Measurements from ENCODE around the gene RRM2.
"Not testable (repeated sequence)": the region's sequence is repeated elsewhere in the genome, so short reads cannot be mapped to it uniquely, and the experiment has no call there.

Gene RRM2

DNA sequence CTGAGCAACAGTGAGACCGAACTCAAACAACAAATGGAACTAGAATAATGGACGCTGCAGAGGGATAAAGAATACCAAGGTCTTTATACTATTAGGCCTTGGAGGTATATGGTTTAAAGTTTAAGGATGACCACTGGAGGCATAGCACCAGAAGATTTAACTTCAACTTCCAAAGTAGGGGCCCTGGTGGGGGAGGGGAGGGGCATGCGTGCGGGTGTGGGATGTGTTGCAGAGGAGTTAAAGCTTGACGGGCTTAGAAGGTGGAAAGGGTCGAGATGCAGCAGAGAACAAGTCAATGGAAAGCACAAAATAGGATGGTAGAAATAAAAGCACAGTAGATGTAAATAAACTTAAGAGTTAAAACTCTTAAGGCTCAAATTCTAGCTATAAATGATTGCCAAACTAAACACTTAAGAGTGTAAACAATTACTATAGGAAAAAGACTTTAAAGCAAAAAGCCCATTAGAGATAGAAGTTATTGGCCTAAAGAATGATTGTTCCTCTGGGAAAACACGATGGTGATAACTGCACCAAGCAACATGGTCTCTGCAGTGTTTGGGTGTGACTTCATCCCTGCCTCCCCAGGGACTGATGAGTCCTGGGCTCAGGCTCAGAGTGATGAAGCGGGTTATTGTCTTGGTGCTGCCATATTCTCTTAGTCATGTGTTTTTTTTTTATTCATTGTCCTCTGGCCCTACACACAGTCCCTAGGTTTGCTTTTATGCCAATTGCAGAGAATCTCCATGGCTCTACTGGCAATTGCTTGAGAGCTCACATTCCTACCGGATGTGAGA, 13.0 kb downstream of the RRM2 start:
- no peak for DNase-seq

DNA sequence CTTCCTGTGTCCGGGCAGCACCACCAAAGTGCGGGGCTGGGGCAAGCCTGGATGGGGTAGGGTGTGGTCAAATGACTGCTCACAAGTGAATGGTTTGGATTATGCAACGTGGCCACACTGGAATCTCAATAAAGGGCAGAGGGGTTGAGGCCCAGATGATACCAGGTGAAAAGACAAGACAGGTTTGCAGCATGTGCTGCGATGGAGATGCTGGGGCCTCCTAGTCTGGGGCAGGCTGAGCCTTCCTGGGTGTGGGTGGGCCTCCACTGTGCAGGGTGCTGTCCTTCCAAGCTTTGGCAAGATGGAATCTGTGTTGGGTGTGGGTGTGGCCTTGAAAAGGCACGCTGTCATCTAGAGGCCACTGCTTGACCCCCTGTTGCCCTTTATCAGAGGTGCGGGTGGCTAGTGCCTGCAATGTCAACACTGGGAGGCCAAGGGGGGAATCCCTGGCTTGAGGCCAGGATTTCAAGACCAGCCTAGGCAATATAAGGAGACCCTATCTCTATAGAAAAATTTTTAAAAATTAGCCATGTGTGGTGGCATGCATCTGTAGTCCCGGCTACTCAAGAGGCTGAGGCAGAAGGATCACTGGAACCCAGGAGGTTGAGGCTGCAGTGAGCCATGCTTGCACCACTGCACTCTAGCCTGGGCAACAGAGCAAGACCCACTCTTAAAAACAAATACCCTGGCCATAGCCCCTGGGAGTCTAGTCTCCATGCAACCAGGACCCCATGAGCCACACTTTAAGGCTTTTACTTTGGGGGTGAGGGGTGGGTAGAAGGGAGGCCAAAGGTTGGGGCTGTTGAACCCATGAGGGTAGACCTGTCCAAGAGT, 13.8 kb downstream of the RRM2 start:
- DNase-seq, result no peak

DNA sequence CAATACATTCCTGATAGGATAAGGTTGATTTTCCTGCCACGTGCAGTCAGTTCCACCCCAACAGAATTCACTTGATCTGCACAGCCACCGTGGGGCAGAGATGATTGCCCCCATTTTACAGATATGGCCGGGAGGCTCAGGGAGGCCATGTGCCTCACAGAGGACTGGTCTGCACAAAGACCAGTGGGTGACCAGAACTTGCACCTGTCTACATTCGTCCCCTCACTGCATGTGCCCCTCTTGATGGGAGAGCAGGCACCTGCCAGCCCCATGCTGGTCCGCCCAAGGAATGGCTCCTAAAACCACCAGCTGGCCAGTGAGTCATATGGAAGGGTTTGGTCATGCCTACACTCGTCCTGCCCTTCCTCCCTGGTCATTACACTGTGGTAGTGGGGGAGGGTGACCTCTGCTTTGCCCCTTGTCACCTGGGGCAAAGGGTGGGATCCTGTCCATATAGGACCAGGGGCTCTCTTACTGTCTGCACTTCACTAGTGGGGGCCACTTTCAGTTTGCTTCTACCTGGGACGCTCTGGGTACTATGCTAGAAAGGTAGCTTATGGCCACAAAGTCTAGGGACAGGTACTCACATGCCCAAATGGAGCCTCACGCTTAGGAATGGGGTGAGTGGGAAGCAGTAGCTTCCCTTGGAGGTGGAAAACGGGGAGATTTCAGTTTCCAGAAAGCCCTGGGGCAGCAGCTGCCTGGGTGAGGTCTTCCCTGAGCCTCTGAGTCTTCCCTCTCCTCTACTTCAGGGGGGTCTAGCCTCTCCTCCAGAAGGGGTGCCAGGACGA, 14.7 kb downstream of the RRM2 start:
- no peak for DNase-seq

DNA sequence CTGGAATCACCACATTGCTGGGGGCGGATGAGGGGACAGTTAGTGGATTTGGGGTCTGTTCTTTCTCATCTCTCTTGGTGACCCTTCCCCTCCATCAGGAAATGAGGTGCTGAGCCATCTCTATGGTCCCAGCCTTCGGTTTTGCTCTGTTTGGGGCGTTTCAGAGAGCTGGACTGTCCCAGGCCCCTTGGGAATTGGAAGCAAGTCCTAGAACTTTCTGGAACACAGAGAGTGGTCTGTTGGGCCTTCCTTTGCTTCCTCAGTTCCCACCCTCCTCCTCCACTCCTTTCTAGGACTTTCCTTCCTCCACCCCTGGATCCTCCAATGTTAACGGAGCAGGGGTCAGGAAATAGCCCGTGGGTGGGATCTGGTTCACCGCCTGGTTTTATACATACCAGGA, 17.0 kb downstream of the RRM2 start:
- DNase-seq, result no peak

DNA sequence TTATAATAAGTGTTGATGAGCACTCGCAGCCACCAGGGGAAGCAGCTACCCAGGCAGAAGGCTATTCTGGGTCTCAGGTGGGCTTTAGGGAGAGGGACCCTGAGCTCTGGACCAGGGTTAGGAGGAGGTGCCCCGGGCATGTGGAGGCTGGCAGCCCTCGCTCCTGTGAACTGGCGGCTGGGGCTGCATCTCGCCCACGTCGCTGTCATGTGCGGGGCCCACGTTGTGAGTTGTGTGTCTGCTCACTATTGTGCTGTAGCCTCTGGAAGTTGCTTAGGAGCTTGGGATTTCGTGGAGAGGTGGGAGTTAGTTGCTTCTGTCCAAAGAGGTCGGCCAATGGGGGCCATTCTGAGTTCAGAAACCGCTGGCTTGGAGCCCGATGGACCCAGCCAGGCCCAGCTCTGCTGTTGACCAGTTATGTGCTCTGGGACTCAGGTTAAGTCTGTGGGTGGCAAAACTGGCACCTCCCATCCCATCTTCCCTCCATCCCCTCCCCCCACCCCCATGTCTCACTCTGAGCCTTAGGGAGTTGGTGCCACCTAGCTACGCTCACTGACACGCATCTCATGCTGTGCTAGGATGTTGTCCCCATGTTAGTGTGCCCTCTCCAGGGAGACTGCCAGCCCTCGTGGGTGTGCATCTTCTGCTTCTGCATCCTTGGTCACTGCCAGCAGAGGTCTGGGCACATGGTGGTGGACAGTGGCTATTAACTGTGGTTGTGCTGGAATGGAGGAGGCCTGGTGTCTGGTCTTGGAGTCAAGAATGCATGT, 18.5 kb downstream of the RRM2 start:
- no peak for DNase-seq

DNA sequence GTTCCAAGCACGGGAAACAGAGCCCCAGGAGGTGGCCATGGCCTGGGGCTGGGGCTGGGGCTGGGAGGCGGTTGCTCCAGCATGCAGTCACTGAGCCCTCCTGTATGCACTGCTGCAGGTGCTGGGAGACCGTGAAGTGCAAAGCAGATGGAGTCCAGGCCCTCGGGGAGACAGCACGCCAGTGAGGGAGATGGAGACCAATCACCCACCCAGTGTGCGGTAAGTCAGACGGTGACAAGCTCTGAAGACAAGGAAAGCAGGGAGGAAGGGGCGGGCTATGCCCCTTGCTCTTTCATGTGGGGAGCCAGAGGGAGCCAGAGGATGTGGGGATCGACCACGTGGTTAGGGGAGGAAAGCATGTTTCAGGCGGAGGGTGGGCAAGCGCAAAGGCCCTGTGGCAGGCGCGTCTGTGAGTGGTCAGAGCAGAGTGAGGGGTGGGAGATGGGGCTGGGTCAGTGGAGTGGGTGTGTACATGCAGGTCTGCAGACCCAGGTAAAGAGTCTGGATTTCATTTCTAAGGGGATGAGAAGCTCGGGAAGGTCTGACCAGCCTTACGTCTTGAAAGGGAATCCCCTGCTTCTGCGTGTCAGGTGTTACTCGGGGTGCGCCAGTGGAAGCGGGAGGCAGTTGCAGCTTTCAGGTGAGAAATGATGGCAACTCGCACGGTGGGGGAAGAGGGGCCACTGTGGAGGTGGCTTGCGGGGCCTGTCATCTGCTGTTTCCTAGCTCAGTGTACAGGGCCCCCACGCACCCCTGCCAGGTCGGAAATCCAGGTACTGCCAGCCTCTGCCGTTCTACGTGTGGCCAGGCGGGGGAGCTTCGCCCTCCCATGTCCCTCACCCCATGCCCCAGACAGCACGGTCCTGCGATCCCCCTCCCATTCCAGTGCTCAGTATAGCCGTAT, 19.4 kb downstream of the RRM2 start:
- peak; percentile 45 for DNase-seq

DNA sequence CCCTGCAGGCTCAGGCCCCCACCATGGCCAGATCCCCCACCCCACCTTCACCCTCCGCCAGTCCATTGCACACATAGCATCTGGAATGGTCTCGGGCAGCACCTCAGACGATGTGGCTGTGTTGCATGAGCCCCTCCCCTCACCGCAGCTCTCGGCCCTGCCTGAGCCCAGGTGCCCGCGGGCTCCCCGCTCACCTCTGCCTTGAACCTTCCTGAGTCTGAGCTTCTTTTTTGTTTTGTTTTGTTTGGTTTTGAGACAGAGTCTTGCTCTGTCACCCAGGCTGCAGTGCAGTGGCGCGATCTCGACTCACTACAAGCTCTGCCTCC, 20.1 kb downstream of the RRM2 start:
- no peak for DNase-seq

DNA sequence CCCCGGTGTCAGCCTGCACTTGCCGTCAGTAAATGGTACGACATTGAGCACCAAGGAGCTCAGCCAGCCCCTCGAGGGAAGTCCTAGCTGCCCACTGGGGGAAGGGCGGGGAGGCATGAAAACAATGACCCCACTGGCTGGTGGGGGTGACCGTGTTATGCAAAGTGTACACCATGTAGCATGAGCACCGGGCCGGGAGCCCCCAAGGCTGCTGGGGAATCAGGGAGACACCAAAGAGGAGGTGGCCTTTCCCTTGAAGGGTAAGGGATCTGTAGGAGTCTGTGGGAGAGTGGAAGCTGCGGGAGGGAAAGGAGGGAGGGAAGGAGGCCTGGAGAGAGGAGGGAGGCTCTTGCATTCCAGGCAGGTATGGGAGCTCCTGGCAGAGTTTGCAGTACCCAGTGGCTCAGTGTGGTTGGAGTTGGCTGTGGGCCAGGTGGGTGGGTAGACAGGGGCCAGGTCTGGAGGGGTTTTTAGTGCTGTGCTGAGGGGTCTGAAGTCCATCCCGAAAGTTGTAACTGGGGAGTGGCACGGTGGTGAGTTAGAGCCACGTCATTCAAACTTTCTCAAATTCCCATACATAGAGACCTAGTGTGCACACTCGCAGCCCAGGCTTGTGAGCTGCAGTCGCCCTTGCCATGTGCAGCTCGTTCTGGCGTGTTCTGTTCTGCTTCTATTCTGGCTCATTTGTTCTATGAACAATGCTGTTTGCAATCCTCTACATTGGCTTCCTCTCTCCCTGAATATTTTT, 22.4 kb downstream of the RRM2 start:
- DNase-seq, result no peak

DNA sequence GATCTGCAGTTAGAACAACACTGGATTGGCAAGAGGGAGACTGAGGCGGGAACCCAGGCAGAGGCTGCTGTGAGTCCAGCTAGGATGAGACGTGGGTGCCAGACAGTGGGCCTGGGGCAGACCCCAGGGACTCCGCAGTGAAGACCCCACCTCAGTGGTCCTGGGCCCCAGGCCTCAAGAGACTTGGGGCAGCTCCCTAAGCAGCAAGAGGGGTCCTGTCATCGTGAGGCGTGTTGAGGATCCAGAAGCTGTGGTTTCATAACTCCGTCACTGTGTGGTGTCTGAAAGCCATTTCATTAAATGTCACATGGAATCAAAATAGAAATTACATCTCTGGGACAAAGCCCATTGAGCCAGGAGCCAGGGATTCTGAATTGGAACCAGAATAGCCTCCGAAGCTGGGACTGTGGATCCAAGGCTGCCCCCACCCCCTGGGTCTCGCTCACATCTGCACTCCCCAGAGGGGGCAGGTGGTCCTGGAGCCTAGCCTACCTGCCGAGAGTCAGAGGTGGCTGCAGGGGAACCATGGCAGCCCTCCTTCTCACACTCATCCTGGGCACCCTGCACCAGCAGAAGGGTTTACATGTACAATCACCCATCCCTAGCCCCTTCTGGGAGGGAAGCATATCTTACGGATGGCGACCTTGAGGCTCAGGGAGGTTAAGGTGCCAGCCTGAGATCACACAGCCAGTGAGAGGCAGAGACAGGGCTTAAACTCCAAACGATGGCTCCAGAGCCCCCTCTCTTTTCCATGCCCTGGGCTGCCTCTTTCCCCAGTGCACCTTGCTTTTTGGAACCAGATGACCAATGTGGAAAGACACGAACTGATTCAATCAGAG, 23.2 kb downstream of the RRM2 start:
- no peak for DNase-seq

DNA sequence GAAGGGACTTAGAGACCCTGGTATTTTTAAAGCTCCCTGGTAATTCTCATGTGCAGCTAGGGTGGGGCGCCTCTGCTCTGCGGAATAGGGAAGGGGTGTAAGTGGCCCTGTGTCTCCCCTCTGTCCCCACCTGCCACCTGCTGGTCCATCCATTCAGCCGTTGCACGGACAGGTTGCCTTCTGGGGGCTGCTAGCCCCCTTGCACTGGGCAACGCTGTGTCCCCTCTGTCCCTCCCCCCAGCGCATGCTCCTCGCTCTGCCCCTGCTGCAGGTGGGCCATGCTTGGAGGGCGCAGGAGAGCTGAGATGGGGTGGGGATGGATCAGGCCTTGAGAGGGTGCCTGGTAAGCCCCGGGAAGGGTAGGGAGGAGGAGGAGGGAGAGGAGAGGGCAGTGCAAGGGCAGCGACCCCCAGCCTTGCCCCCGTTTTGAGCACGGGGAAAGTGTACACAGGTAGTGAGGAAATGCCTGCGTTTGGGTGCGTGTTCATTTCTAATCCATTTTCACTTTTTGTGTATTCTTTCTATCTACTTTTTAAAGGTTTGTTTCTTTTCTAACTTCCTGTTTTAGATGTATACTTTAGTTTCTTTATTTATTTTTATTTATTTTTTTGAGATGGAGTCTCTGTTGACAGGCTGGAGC, 23.9 kb downstream of the RRM2 start:
- no peak for DNase-seq

DNA sequence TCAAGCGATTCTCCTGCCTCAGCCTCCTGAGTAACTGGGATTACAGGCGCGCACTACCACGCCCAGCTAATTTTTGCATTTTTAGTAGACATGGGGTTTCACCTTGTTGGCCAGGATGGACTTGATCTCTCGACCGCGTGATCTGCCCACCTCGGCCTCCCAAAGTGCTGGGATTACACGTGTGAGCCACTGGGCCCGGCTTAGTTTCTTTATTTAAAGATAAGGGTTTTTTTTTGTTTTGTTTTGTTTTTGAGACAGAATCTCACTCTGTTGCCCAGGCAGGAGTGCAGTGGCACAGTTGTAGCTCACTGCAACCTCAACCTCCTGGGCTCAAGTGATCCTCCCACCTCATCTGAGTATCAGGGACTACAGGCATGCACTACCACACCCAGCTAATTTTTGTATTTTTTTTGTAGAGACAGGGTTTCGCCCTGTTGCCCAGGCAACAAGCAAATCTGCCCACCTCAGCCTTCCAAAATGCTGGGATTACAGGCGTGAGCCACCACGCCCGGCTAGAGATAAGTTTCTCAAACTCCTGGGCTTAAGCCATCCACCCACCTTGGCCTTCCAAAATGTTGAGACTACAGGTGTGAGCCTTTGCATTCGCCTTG, 24.6 kb downstream of the RRM2 start:
- DNase-seq, result not testable (repeated sequence)

DNA sequence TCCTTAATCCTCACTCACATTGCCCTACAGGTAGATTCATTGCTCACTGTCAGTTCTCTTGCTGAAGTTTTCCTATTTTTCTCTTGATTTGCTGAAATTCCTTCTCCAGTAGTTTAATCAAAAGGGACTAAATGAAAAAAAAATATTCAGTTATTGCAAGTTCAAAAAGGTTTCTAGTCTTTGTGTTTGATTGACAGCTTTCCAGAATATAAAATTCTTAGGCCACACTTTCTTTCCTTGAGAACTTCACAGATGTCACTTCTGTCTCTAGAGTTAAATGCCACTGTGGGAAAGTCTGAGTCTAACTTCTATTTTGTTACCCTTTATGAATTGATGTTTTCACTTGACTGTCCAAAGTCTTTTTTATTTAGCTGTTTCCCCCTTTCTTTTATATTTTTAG, 25.7 kb downstream of the RRM2 start:
- no peak for DNase-seq

DNA sequence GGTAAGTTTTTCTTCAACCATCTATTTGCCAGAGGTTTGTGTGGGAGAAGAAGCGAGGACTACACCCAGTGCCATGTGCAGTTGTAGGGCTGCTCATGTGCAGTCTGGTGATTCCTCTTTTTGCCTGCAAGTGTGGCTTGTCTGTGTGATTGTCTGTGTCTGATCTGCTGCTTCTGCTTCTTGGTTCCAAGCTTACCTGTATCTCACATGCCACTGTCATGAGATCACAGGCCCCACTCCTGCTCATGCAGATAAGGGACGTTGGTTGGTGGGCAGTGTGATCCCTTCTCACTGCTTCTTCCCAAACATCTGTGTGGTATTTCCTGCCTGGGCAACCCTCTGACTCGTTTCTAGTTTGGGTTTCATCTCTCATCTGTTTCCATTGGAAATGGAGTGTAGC, 27.1 kb downstream of the RRM2 start:
- no peak for DNase-seq

DNA sequence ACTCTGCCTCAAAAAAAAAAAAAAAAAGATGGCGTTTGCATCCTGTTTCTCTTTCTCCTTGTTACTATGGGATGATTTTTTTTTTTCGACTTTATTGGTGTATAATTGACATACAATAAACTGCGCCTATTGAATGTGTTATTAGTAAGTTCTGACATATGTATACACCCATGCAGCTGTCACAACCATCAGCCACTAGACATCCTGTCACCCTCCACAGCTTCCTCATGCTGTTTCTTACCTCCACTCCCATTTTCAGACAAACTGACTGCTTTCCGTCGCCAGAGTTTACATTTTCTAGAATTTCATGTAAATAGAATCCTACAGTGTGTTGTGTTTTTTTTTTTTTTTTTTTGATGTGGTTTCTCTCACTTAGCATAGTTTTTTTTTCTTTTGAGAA, 27.9 kb downstream of the RRM2 start:
- no peak for DNase-seq

DNA sequence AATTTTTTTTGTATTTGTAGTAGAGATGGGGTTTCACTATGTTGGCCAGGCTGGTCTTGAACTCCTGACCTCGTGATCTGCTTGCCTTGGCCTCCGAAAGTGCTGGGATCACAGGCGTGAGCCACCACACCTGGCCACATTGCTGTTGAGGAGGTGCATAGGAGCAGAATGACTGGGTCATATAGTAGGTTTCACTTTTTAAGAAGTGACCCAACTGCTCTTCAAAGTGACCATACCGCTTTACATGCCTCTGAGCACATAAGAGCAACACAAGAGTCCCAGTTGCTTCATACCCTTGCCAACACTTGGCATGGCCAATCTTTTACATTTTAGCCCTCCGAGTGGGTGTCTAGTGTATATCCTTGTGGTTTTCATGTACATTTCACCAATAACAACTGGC, 28.9 kb downstream of the RRM2 start:
- DNase-seq, result no peak

DNA sequence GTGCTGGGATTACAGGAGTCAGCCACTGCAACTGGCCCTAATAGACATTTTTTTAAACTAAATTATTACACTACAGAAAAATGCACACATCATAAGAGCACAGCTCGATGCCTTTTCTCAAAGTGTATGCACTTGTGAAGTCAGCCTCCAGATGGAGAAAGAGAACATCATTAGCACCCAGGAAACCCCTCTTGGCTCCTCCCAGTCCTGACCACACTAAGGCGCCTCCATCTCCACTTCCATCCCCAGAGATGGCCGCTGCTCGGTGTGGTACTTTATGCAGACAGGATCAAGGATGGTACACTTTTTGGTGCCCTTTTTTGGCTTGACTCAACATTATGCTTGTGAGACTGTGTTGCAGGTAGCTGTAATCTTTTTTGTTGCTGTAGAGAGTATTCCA, 34.8 kb downstream of the RRM2 start:
- no peak for DNase-seq

DNA sequence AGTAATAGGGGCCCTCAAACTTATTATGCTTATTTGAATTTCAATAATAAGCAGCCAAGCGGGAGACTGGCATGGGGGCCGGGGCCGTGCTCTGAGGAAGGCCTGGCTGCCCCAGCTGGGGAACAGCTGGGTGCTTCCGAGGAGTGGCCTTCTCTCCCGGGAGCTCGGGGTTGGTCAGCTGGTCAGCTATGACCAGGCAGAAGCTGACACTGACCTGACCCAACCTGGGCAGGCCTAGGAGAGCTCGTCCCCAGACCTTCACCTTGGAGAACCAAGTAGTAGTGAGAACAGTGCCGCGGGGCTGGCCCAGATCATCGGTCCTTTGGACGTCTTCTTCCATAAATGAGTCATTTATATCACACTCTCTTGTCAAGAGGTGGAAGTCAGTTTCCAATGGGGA, 36.1 kb downstream of the RRM2 start:
- no peak for DNase-seq

DNA sequence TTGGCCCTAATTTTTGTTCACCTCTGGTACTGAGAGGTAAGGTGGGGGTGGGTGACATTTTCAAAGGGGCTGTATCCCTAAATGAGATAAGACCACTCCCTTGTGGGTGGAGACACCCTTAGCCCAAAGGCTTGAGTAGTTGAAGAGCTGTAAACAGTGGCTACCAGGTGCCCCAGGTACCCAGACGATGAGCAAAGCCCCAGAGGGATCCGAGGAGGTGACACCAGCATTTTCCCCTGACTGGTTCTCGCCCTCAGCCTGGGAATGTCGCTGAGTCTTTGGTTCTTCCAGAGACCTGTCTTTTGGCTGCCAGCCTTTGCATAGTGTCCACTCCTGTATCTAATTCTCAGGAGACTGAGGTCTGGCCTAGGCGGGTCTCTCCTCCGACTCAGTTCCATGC, 36.5 kb downstream of the RRM2 start:
- DNase-seq, result no peak

DNA sequence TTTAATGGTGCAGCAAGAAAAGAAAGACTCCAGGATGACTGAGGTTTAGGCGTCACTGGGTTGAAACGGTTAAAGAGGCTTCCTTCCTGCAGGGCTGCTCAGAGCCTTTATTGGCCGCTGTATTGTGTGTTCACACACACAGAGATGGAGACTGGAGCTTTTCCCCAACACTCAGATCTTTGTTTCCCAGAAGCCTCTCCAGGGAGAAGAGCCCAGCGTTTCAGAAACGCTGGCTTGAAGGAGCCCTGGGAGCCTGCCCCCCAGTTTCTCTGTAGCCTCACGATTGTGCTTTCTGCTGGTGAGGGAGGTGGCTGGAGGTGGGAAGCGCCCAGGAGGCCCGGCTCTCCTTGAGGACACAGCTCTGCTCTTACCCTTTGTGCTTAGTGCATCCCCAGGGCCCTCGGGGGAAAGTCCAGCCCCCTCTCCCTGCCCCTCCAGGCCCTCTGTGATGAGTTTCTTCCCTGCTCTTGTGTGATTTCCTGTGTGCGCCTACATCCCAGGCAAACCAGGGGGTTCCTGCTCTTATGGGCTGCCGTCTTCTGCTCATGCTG, 37.1 kb downstream of the RRM2 start:
- DNase-seq, result no peak
